ENCODE results near the gene HOXA4.

The HOXA4 gene

DNA sequence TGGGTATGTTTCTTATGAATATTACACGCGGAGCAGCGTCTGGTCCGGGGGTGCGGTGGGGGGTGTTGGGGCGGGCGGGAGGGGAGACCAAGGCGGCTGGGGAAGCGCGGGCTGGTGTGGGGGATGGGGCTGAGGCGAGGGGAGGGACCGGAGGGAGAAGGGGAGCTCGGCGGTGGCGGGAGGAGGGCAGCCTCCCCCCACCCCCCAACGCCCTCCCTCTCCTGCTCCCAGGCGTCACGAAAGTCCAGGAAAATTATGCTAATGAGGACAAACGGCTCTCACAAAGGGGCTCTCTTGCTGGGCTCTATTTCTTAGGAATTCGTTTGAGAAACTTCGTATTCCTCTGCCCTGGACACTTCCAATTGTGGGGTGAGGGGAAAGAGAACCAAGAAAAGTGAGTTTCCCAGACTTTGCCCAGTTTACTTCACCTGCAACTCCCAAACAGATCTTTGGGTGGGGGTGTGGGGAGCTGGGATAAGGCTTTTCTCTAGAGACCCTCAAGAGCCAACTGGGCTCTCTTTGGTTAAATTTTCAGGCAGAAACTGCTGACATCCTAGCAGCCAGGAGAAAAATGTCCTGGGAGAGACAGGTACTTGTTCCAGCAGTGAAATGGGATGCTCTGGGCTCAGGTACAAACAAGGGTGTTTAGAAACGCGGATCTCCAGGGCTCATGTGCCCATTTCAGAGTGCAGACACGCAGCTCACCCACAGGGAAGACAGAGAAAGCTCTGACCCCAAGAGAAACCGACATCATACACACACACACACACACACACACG is 16.4 kb downstream of the HOXA4 start:
- DNase-seq = no peak

DNA sequence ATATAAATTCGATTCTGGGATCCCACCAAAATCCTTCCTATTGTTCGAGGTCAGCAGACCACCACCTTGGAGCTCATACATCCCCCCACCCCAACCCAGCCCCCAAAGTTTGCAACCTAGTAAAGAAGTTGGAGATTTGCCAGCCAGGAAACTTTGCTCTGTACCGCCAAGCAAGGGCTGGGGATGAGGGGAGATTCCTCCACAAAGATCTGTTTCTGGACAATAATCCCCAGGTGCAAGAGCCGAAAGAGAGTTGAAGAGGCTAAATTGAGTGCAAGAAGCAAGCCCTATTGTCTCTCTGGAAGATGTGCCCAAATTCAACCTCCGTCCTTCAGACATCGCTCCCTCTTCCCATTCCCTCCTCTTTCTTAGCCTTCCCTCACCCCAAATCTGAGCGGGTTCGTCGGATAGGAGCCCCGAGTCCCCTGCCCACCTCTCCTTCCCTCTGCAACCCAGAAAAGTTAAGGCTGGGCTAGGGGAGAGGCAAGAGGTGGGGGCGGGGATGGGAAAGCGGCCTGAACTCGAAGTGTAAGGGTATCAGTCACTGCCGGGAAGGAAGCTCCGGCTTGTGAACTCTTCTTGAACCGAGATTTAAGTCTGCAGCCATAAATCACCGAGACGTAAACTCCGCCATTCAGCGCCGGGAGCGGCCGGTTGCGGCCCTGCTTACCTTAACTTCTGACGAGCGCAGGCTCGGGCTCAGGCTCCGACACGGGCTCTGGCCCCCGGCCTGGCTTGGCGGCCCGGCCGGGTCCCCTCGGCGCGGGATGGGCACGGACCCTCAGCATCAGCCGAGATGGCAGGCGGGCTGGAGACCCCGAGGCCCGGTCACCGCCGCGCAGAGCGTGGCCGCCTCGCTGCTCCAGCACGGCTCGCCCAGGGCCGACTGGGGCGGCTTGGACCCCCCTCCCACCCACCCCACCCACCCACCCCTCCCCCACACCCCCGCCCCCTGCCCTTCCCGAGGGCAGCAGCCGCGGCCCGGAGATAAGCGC is 17.3 kb downstream of the HOXA4 start:
- DNase-seq = no peak

DNA sequence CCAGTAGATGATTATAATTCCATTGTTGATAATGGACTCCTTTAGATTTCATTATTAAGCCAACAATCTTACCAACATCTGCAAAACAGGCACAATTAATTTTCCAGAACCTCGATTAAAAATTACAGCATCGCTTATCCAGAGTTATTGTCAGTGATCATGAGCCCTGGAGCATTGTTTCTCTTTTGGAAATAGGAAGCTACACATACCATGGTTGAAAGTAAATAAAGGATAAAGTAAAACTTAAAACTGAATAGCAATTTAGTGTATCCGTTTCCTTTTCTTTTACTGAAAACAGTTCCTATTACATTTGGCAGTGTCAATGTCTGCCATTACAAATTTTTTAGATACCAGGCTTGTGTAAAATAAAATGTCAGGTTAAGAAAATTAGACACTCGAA is 18.2 kb downstream of the HOXA4 start:
- no peak for DNase-seq

DNA sequence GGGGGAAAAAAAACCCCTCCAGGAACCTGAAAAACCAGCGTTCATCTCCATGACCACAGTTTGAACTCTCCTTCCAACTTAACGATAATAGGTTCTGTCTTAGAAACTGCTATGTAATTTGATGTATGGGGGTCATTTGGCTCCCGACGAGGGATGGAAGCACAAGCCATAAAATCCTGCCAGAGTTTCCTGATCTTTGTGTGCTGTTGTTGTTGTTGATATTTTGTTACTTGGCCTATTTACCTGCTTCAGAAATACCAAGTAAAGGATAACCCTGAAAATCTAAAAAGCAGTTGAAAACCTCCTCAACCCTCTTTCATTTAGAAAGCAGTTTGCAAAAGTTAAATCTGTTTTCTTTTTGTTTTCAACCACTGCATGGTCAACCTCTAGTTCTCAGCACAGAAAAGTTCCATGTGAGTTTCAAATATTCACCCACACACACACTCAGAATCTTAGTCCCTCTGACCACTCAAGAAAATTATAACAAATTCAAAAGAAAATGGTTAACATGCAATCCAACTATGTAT is 18.7 kb downstream of the HOXA4 start:
- no peak for DNase-seq

DNA sequence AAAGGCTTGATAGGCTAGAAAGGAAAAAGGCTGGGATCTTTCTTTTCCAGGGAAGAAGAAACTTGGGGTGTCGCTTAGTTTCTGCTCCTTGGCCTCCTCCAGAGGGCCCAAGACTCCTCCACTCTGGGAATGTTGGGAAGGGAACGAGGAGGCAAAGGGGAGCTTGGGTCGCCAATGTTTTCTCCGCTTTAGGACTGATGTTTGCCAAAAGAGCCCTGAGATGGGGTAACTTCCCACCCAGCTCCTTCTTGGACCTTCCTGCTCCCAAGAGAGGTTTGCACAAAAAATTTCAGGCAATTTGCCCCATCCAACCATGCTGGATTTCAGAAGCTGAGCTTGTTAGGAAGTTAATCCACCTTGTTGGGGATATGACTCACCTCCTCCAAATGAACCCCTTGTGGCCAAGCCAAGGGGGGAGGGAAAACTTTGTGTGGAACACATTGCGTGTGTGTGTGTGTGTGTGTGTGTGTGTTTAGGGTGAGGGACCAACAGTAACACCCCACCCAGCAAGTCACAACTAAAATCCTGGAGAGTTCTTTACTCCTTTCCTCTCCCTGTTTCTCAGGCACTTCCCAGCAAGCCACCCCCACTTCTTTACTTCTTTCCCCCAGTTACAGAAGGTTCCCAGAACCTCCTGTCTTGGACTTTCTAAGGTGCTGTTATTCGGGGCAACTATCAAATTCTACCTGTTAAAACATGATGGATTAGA is 19.4 kb downstream of the HOXA4 start:
- DNase-seq = no peak

DNA sequence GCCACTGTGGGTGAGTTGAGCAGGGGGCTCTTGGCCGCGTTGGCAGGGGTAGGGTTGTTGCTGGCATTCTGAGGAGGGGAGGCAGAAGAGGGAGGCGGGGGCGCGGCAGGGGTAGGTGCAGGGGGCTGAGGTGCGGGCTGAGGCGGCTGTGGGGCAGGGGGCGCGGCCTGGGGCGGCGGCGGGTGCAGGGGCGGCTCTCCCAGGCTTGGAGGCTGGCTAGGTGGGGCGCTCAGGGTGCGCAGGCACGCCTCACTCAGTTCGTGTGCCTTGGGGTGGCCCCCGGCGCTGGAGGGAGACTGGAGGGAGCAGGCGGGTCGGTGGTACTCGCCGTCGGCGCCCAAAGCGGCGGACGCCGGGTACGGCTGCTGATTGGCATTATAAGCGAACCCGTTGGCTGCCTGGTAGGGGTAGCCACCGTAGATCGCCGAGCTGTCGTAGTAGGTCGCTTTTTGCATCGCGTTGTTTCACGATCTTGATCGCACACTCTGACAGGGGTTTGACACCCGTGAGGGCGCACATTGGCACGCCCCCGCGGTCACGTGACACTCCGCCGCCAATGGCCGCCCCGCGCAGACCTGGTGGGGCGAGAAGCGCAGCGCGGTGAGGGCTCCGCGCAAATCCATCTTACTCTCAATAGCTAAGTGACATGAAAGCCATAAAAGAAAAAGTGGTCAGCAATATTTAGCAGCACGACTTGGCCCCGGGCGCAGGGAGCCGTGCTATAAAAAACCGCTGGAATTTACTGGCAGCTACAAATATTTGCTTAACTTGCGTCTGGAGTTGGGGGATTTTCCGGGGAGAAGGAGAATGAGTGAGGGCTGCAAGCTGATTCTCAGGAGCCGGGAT is 20.1 kb downstream of the HOXA4 start:
- no peak for DNase-seq

DNA sequence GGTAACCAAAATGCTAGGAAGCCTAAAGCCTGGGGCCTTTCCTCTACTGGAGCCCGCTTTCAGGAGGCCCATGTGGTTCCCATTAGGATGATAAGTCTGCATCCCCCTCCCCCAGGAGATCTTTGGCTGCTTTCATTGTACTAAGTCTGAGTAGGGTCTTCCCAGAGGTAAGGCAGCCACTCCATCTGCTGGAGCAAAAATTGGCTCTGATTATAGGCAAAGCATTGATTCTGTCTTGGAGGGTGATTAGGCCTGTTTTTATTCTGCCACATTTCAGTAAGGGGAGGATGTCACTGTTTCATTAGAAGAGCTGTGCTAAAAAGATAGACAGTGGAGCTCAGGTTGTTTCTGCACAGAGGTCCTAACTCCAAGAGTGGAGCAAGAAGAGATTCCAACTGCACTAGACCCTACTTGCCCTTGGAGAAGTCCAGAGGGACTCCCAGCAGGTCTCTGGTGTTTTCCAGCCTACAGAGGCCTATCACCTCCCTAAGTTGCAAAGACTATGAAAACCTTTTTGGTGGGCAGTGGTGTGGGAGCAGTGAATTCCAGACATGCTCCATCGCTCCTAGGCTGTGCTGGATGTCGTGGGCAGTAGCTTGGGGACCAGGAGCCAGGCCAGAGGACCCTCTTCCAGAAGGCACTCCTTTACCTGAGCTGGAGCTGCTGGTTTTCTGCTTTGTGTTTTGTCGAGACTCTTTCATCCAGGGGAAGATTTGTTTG is 20.9 kb downstream of the HOXA4 start:
- DNase-seq = no peak

DNA sequence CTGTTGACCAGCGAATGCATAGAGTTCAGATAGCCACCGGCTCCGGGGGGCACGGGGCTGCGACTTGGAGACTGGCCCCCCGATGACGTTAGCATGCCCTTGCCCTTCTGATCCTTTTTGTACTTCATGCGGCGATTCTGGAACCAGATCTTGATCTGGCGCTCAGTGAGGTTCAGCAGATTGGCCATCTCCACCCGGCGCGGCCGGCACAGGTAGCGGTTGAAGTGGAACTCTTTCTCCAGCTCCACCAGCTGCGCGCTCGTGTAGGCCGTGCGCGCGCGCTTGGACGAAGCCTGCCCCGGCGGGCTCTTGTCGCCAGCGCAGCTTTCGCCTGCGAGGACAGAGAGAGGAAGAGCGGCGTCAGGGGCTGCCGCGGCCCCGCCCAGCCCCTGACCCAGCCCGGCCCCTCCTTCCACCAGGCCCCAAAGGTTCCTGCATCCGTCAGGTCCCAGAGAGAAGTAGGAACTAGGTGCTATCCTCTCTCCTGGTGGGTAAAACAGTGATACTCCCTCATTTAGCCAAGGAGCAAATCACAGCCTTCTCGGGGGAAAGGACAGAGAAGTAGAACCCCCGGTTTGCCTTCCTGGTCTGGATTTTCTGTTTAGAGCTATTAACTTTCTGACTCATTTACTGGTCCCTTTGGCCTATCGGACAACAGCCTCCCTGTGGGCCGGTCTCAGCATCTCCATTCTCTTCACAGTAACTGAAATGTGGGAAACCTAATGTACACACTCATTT is 22.0 kb downstream of the HOXA4 start:
- DNase-seq = no peak

DNA sequence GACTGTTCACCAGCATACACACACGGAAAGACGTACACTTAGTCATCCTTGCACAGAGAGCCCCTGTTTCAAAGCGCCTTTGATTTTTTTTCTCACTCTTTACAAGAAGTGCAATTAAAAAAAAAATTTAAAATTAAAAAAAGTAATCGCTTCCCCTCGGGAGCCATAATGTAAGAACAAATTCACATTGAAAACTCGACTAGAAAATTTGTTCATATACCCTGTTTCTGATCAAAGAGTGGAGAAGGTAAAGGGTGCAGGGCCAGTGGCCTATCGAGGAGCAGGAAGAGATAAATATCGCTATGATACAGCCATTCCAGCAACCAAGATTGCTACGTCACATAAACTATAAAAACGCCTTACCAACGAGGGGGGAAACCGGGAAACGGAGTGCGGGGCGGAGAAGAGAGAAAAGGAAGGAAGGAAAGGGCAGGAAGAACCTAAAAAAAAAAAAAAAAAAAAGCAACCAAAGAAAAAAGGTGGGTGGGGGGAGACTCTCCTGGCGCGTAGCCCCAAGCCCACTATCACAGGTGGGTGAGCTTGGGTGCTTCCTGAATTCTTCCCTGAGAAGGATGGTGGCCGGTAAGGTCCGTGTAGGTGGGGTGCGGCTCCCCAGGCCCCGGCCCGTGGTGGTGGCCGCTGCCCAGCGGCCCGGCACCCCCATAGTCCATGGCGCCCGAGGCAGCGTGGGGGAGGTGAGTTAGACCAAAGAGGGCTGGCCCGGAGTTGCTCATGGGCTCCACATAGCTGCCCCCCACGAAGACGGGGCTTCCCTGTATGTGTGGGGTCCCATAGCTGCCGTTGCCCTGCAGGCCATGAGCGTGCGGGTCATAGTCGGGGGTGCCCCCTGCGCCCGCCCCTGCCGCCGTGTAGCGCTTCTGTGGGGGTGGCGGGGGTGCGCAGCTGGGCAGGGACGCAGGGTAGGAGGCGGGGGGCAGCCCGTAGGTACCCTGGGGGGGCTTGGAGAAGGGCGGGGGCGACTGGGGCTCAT is 22.9 kb downstream of the HOXA4 start:
- no peak for DNase-seq

DNA sequence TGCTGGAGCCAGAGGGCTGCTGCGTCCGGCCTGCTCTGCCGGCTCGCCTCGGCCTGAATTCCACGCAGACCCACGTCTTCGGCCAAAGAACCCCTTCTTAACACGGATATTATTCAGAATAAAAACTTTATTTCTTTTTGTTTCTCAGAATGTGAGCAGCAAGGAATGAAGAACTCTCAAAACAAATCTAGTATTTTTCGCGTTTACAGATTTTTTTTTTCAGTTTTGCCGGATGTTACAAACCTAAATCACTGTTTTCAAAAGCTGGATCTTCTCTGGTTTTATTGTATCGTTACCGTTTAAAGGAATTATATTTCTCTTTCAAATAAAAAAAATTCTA is 23.7 kb downstream of the HOXA4 start:
- no peak for DNase-seq

DNA sequence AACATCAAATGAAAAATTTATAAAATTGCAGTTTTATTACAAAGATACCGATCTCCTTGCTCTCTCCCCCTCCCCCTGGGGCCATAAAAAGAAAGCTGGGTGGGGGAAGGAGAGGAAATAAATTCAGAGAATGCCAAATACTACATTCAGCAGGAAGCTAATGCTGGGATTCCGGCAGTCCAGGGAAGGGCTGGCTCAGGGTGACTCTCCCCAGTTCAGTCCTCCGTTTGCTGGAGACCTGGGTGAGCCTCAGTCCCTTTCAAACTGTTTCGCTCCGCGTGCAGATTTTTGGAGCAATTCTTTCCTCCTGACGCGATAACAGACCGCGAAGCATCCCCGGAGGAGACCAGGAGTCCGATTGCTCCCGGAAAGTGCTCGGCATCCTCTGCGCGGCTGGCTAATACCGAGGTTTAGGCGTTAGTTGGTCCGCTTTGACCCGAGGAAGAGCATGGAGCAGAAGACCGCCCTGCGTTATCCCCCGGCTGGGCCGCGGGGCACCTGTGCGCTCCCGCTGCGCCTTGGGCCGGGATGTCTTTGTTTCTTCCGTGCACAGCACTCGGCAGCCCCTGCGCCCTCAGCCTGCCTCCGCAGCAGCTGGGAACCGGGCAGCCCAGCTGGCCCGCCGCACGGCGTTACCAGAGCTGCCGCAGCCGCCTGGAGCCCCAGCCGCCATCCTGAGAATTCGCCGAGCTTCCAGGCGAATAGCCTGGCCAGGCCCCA is 24.2 kb downstream of the HOXA4 start:
- DNase-seq = no peak

DNA sequence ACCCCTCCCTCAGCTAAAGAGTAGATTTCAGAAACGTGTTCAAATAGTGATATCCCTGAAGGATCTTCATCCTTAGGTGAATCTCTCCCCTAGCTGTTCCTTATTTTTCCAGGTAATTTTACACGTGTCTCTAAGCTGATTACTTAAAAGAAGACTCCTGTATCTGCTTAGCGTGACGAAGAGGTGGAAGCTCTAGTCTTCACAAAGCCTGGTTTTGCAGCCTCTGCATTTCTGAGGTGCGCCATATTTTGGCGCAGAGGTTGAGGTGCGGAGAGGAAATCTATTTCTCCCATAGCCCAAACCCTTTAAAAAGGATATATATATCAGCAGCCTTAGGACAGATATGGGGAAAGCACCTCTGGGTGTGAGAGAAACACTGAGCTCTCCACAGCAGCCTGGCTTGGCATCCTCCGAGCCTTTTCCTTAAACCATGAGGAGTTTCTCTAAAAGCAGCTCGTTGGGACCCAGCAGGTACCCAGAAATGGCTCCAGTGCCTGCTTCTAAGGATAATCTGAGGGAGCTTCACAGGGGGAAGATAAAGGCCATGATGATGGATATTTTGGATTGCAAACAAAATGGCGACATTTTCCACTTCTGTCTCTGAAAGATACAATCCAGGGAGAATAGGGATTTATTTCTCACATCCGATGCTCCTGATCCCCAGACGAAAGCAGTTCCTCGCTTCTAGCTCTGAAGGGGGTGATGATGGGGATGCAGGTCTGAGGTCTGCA is 25.1 kb downstream of the HOXA4 start:
- no peak for DNase-seq

DNA sequence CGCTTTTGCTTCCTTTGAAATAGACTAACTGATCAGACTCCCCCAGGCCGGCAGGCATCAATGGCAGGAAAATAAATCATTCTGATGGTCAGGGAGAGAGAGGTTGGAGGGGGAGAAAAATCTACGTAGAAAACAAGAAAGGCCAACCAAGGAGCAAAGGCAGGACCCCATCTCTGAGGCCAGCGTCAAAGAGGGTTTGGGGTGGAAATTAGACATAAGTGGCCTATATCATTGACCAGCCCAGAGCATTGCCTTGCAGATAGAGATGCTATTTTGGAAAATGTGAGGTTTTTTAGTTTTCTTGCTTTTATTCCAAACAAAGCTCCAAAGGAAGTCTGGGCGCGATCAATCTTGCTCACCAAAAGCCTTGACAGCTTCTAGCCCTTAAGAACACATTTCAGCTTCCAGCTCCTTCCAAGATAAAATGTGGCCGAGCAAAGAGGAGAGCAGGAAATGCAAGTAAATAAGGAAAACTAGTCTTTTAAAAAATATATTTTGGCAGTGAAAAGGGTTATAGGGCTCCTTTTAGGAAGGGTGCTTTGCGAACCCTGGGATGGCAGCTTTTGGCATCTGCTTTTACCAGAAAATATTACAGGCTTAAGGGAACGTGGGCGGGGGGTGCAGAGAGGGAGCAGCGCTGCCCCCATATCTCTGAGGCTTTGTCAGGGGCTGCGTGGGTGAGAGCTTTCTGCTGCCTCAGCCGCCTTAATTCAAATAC is 26.1 kb downstream of the HOXA4 start:
- no peak for DNase-seq

DNA sequence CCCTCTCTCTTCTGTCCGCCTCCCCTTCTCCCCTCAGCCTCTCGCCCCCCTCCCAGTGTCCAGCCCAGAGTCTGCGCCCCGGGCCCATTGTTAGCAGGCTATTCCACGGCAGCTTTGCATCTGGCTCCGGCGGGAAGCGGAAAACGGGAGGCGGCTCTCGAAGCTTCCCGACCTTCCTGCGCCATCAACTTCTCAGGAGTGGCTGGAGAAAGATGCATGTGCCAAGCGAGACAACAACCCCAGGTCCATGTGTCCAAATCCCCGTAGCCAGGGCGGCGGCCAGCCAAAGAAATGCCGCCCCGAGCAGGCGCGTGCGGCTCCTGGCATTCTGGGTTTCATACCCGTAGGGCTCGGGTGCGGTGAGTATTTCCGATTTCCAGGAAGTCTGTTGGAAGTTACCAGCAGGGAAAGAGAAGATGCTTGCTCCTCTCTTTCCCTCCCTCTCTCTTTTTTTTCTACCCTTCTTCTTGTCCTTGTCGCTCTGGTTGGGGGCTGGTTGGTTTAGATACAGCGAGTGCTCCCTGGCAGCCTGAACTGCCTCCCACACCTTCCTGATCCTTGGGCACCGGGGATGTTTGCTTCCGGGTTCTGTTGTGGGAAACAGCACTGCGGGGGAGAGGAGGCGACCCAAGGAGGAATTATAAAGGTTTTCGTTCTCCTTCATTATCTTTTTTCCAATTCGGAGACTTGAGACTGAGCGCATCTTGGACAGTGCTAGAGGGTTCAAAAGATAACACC is 26.9 kb downstream of the HOXA4 start:
- DNase-seq = no peak

DNA sequence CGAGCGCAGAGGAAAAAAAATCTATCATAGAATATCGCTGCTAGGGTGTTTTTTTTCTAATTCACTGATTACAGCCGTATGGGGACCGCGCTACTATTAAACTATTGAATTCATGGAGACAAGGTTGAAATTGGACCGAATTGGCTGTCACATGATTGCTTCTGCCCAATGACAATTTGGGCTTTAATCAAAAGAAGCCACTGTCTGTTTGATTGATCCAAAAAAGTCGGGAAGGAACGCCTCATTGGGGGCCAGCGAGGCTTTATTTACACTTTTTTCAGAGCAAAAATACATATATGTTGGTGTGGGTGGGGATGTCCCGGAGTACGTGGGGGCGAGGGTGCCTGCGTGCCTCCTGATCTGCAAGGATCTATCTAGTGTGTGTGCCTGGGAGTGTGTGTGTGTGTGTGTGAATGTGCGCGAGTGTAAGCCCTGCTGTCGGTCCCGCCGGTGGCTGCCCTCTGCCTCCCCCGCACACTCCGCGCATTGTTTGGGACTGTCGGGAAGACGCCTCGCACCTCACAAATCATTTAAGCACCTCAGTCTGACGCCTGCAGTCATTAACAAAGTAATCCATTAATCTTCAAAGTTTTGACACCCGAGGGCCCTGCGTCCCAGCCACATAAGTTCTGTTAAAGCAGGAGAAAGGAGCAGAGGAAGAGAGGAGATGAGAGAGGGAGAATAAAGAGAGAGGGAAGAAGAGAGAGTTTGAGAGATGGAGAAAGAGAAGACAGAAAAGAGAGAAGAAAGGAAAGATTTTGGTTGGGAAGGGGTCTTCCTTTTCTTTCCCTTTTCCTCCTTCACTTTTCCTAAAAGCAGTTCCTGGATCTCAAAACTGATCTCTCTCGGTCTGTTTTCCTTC is 27.7 kb downstream of the HOXA4 start, which contains the start of gene HOXA2:
Gene HOXA2 (minus strand): TSS at position 103 of the 862 bp plus-strand sequence. CDS start 183 bp downstream, outside the sequence.
- no peak for DNase-seq
